GM20431 (cell line): ENCODE data around the gene ANKRD11.
"Not testable (repeated sequence)": the region's sequence is repeated elsewhere in the genome, so short reads cannot be mapped to it uniquely, and the experiment has no call there.

Experiments used
- in situ Hi-C: fragments of 300-500 bp; cut with MseI, MboI; formaldehyde crosslinking; loops from one replicate; pipeline ENCODE4 v1.15.0; 2020; ENCODE audit warnings: low sequenced_read_pairs; ENCODE audit not compliant: unreplicated experiment

The ANKRD11 gene

GRCh38 chr16:89482817-89483205 lies 7.5 kb downstream of the ANKRD11 start:
- in situ Hi-C loops = no loop called here

GRCh38 chr16:89482150-89482816 lies 8.1 kb downstream of the ANKRD11 start:
- in situ Hi-C loops = no loop called here

- in situ Hi-C loops = no loop called here
Measured at GRCh38 chr16:89481356-89481955, 8.9 kb downstream of the ANKRD11 start.

GRCh38 chr16:89478576-89479221 lies 11.7 kb downstream of the ANKRD11 start:
- in situ Hi-C loops = no loop called here

- in situ Hi-C loops = no loop called here
Measured at GRCh38 chr16:89476811-89477261, 13.5 kb downstream of the ANKRD11 start.

GRCh38 chr16:89476379-89476778 lies 14.0 kb downstream of the ANKRD11 start:
- in situ Hi-C loops = no loop called here

- in situ Hi-C loops = no loop called here
Measured at GRCh38 chr16:89475144-89475543, 15.2 kb downstream of the ANKRD11 start.

GRCh38 chr16:89473791-89474414 lies 16.5 kb downstream of the ANKRD11 start:
- in situ Hi-C loops = no loop called here

GRCh38 chr16:89473136-89473712 lies 17.1 kb downstream of the ANKRD11 start:
- in situ Hi-C loops = no loop called here

GRCh38 chr16:89472711-89473075 lies 17.7 kb downstream of the ANKRD11 start:
- in situ Hi-C loops = no loop called here

GRCh38 chr16:89467382-89467781 lies 23.0 kb downstream of the ANKRD11 start:
- in situ Hi-C loops = no loop called here

GRCh38 chr16:89466920-89467319 lies 23.4 kb downstream of the ANKRD11 start:
- in situ Hi-C loops = no loop called here

GRCh38 chr16:89463312-89463711 lies 27.0 kb downstream of the ANKRD11 start:
- in situ Hi-C loops = not testable (repeated sequence)

GRCh38 chr16:89462639-89463038 lies 27.7 kb downstream of the ANKRD11 start:
- in situ Hi-C loops = not testable (repeated sequence)

GRCh38 chr16:89461890-89462289 lies 28.5 kb downstream of the ANKRD11 start:
- in situ Hi-C loops = not testable (repeated sequence)

GRCh38 chr16:89460556-89460955 lies 29.8 kb downstream of the ANKRD11 start:
- in situ Hi-C loops = no loop called here

- in situ Hi-C loops = no loop called here
Measured at GRCh38 chr16:89458967-89459366, 31.4 kb downstream of the ANKRD11 start.

GRCh38 chr16:89458551-89458950 lies 31.8 kb downstream of the ANKRD11 start:
- in situ Hi-C loops = no loop called here

- in situ Hi-C loops = no loop called here
Measured at GRCh38 chr16:89456419-89456959, 33.9 kb downstream of the ANKRD11 start.

- in situ Hi-C loops = no loop called here
Measured at GRCh38 chr16:89455692-89456091, 34.7 kb downstream of the ANKRD11 start.
